Left colon (tissue), 2 donors: ENCODE data around the gene KLRC3. TPM values are rescaled to one million over a fixed set of nuclear protein-coding genes. Genes with fewer than 3 reads are reported as not detected.
A peak's percentile ranks its signal among the peaks of the same experiment; 100 is the strongest.
"Not testable (repeated sequence)": the region's sequence is repeated elsewhere in the genome, so short reads cannot be mapped to it uniquely, and the experiment has no call there.

Experiments used
- ATAC-seq: fragments of 200-7000 bp; cut with Tn5 transposase; one replicate; pipeline ENCODE4 v1.9.1; 2020; ENCODE audit warnings: mild to moderate bottlenecking, moderate library complexity
- DNase-seq, 2 donors: peaks; one replicate each; pipeline ENCODE4 v3.0.0-alpha.2; 2020
- intact Hi-C, 2 donors: fragments of 100-400 bp; cut with DNase I in 1 of 2; cut with micrococcal nuclease in 1 of 2; formaldehyde crosslinking; loops; one replicate each; pipeline versions ENCODE4 v1.11.2 to v1.14.0; 2022; cut with DNase I, micrococcal nuclease
- total RNA-seq, 2 donors: library from RNA; stranded (reverse); fragmentation: NEBNext Ultra II Directional; extraction: Animal tissue kit (Norgen Biotek cat#: 25700); gene quantifications; one replicate each; pipeline ENCODE4 v1.2.1, GENCODE V29; 2021
- donor health status: DM: no; HTN: no; CAD: no.
- donor health status: DM: yes; HTN: yes; CAD: no.

Gene KLRC3
- total RNA-seq, 2 donors from 2014 or later, result not detected

DNA sequence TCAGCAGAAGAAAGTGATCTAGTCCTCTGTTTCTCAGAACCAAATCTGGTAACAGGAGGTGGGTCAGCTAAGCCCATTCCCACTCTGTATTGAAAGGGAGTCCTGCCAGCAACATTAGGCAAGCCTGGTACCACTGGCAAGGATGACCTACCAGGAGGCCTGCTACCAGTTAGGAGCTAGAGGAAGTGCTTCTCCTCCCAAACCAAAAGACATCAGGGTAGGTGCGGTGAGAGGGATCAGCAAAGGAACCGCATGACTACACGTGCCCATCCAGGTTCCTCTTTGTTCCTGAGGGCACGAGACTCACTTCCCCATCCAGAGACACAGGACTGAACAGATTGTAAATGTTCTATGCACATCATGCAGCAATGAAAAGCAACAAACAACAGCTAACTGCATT lies 13.7 kb downstream of the KLRC3 start:
- intact Hi-C loops, result no loop called here
- ATAC-seq (no peak), DNase-seq (peak; percentile 14 to 34)

DNA sequence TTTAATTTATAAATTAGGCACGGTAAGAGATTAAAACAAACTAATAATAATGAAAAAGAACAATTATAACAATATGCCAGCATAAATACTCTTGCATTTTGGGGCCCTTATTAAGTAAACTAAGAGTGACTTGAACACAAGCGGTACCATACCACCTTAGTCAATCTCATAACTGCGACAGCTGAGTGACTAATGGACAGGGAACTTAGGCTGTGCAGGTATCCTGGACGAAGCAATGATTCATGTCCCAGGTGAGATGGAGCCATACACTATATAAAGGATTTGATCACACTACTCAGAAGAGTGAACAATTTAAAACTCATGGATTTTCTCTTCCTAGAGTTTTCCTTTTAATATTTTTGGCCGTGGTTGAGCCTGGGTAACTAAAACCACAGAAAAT lies 15.1 kb downstream of the KLRC3 start:
- no peak for DNase-seq
- intact Hi-C loops, result no loop called here
- ATAC-seq, result no peak

DNA sequence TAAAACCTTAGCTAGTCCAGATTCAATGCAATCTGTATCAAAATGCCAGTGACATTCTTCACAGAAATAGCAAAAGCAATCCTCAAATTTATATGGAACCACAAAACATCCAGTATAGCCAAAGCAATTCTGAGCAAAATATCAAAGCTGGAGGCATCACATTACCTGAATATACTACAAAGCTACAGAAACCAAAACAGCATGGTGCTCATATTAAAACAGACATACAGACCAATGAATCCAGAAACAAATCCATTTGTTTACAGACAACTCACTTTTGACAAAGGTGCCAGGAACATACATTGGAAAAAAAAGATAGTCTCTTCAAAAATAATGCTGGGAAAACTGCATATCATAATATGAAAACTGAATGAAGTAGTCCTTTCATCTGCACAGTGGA lies 15.6 kb downstream of the KLRC3 start:
- intact Hi-C loops, result no loop called here
- no peak for ATAC-seq
- no peak for DNase-seq

DNA sequence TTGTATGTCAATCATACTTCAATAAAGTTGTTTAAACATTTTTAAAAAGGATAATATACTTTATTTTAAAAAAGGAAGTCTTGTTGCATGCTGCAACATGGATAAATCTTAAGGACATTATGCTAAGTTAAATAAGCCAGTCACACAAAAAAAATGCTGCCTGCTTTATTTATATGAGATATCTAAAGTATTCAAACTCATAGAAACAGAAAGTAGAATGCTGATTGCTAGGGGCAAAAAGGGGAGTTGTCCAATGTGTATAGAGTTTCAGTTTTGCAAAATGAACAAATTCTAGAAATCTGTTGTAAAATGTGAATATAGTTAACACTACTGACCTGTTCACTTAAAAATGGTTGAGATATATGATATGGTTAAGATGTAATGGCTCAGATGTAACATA lies 19.6 kb downstream of the KLRC3 start:
- intact Hi-C loops, result no loop called here
- DNase-seq (no peak), ATAC-seq (no peak)

DNA sequence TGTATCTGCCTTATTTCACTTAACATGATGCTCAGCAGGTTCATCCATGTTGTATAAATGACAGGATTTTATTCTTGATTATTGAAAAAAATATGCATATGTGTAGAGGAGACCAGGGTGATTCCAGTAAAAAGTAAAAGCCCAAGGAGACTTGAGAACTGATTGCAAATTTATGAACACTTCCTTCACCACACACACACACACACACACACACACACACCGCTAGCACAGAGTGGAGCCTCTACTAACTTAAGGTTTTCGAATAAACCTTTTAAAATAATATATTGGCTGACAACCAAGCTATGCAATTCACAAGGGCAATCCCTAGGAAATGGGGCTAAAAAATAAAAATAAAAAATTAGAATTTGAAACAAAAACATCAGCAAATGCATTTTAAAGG lies 22.2 kb downstream of the KLRC3 start:
- no peak for DNase-seq
- intact Hi-C loops, result no loop called here

DNA sequence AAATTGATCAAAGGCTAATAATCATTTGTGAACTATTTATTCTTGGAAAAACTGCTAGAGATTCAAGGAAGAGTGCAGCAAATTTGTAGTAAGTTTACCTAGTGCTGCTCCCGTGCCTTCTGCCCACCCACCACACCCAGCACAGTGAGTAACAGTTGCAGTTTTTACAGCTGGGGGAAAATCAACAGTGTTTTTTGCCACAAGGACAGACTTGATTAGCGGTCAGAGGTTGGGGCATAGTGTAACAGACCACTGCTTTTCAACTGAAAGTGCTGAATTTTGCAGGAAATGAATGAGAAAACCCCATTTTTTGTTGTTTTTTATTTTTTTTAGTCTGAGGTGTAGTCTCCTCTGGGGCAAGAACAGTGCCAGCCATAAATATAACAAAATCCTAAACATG lies 23.1 kb downstream of the KLRC3 start:
- ATAC-seq (peak; percentile 44), DNase-seq (no peak)
- intact Hi-C loops, result no loop called here

More for the DNA sequence above, 22.2 kb downstream of the KLRC3 start:
- no peak for ATAC-seq

DNA sequence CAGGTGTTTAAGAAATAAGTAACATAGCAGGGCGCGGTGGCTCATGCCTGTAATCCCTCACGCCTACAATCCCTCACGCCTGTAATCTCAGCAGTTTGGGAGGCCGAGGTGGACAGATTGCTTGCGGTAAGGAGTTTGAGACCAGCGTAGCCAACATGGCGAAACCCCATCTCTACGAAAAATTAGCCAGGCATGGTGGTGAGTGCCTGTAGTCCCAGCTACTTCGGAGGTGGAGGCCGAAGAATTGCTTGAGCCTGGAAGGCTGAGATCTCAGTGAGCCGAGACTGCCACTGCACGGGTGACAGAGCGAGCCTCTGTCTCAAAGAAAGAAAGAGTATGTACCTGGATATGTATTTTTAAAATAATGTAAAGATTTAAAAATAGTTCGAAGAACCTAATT lies 24.2 kb downstream of the KLRC3 start:
- DNase-seq, intact Hi-C loops: not testable (repeated sequence)
- ATAC-seq, result peak; percentile 20

DNA sequence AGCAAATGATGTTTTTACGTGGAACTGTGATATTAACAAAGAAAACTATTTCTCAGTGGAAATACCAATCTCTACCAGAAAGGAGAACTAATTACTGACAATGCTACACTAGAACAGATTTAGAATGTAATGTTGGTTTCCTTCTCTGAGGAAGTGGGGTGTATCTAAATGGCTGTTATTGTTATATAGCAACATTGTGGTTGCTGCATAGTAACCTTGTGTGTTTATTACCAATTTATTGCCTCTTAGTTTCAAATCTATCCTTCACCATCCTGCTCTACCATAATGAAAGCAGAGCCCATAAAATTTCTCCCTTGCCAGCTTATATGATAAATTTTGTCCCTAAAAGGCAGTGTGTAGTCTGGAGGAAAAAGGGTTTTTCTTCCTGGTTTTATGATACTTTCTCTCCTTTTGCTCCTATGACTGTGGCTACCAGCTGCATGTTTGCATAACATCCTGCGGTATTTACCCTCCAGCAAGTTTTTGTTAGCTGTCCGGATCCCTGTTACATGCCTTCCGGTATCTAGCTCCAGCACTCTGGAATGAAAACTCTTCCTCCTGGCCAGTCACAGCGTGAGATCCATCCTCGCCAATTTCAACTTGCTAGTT lies 24.9 kb downstream of the KLRC3 start:
- intact Hi-C loops, result no loop called here
- DNase-seq (peak in 1 of 2 donors; percentile 49), ATAC-seq (peak; percentile 91)

DNA sequence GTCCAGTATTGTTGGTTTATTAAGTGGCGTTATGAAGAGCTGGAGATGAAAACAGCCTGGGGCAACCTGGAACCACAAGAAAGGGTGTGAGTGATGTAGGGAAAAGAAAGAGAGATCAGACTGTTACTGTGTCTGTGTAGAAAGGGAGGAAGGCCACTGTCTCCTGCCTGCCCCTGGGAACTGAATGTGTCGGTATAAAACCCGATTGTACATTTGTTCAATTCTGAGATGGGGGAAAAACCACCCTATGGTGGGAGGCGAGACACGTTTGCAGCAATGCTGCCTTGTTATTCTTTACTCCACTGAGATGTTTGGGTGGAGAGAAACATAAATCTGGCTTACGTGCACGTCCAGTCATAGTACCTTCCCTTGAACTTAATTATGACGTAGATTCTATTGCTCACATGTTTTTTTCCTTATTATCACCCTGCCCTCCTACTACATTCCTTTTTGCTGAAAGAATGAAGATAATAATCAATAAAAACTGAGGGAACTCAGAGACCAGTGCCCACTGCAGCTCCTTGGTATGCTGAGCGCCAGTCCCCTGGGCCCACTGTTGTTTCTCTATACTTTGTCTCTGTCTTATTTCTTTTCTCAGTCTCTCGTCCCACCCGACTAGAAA lies 25.8 kb downstream of the KLRC3 start:
- not testable (repeated sequence) for ATAC-seq, DNase-seq

DNA sequence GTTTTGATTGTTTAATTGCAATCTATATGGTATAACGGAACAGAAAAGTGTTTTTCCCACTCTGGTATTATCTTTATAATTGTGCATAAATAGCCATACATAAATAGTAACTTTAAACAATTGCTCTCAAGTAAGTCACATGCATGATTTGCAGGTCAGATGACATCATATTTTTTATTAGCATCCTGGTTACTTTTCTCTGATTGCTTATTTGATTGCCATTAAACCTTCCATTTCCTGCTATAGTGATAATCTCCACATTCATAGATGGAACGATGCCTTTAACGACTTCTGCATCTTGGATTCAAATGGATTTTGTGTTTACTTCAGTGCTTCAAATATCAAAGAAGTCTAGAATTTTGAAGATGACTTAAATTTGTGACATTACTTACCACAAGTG lies 27.1 kb downstream of the KLRC3 start:
- intact Hi-C loops, result no loop called here
- no peak for DNase-seq
- no peak for ATAC-seq

More for the DNA sequence above, 25.8 kb downstream of the KLRC3 start:
- intact Hi-C loops, result not testable (repeated sequence)

DNA sequence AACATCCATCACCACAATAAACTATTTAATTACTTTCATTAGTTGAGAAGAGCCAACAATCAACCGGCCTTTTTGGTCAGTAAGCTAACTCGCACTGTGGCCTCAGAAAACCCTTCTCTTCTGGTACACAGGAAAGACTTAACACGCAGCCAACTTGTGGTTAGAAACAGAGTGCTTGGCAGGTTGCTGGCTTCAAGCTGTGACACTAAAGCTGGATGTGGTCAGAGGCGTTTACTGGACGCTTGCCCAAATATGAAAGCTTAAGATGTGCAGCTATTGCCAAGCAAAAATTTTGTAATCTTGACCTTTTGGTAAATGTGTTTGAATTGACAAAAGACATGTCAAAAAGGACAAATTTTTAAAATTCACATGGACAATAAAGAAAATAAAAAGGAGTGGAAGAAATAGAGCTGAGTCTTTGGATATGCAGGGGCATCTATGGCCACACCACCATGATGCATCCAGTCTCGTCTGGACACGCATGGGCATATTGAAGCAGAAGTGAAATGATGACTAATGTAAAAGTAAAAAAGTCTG lies 27.9 kb downstream of the KLRC3 start:
- intact Hi-C loops, result no loop called here
- DNase-seq (peak in 1 of 2 donors; percentile 47), ATAC-seq (no peak)

DNA sequence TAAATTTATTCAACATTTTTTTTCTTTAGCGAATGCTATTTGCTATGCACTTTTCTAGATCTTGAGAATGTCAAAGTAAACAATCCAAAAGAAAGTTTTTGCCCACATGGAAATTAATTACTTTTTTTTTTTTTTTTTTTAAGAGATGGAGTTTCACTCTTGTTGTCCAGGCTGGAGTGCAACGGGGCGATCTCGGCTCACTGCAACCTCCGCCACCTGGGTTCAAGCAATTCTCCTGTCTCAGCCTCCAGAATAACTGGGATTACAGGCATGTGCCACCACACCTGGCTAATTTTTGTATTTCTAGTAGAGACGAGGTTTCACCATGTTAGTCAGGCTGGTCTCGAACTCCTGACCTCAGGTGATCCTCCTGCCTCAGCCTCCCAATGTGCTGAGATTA lies 29.4 kb downstream of the KLRC3 start:
- ATAC-seq, DNase-seq, intact Hi-C loops: not testable (repeated sequence)

DNA sequence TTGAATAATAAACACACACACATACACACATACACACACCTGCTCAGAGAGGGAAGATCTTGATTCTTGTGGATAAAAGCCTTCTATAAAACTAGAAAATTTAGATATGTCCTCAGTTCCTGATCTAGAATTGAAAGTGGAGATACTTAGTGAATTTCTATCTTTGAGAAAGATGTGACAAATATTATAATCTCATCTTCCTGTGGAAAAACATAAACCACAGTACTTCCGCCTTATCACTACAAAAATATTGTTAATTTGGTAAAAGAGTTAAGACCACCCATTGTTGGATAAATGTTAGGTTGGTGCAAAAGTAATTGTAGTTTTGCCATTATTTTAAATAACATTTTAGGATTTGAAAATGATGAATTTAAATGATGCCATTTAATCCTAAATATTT lies 30.5 kb downstream of the KLRC3 start, which contains the start of gene KLRK1:
Gene KLRK1 (minus strand): TSS at position 138 of the 400 bp plus-strand sequence. CDS start 1,231 bp downstream, outside the sequence.
- ATAC-seq, result no peak
- no peak for DNase-seq

DNA sequence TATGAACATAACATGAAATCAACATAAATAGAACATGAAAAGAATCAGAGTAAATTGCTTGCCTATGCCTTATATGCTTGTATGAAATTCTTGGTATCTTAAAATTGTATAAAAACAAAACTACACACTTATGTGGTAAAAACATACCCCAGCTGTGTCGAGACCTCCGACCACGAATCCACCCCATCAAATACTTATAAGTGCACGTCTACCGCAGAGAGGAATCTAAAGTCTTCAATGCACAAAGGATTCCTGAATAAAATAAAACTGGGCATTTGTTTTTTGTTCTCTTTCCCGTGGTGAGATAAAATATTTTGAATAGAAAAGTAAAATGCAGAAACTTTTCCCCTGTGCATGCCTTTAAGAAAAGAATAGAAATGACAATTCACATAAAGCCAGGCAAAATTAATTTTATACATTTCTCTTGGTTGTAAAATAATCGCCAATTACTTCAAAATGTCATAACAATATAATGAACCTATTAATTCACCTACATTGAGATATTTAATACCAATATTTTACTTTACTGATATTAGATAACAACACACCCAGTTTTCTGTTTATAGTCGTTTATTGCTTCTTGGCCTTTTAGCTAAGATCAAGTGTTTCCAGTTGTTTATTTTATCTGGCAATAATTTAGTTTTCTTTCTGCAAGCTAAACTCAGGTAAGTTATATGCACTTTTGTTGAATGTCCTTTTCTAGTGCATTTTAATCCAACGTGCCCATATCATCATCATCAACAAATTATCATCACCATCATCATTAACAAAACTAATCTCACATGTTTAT lies 31.6 kb downstream of the KLRC3 start:
- no peak for DNase-seq
- intact Hi-C loops, result no loop called here
- ATAC-seq, result no peak

More for the DNA sequence above, 30.5 kb downstream of the KLRC3 start, which contains the start of gene KLRK1:
- intact Hi-C loops, result no loop called here

DNA sequence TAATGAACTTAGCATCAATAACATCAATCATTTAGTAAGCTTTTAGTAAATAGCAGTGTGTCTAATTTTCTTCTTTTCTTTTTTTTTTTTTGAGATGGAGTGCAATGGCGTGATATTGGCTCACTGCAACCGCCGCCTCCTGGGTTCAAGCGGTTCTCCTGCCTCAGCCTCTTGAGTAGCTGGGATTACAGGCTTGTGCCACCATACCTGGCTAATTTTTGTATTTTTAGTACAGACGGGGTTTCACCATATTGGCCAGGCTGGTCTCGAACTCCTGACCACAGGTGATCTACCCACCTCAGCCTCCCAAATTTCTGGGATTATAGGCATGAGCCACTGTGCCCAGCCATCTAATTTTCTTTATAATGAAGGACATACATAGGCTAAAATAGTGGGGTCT lies 32.9 kb downstream of the KLRC3 start:
- ATAC-seq, DNase-seq, intact Hi-C loops: not testable (repeated sequence)

DNA sequence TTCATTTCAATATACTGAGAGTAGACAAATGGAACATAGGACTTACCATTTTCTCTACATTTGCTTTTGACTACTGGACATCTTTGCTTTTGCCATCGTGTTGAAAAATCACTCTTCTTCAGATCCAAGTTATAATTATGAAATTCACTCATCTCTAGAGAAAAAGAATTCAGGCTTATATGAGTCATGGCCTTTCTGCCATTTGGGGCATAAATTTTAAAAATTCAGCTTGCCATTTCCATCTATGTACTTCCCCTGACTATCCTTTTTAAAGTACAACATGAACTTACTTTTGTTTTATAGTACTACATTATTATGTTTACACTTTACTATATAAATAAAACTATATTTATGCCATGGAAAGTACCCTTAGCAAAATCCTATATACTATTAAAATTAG lies 33.5 kb downstream of the KLRC3 start:
- DNase-seq (no peak), ATAC-seq (no peak)
- intact Hi-C loops, result no loop called here

DNA sequence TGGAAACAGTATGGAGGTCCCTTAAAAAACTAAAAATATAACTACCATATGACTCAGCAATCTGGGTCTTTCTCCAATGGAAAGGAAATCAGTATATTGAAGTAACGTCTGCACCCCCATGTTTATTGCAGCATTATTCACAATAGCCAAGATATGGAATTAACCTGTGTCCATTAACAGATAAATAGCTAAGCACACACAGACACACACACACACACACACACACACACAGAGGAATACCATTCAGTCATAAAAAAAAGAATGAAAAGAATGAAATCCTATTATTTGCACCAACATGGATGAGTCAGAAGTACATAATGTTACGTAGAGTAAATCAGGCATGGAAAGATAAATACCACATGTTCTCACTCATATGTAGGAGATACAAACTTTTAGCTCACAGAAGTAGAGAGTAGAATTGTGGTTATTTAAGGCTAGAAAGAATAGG lies 35.2 kb downstream of the KLRC3 start:
- intact Hi-C loops, result no loop called here
- peak; percentile 36 for ATAC-seq
- no peak for DNase-seq

DNA sequence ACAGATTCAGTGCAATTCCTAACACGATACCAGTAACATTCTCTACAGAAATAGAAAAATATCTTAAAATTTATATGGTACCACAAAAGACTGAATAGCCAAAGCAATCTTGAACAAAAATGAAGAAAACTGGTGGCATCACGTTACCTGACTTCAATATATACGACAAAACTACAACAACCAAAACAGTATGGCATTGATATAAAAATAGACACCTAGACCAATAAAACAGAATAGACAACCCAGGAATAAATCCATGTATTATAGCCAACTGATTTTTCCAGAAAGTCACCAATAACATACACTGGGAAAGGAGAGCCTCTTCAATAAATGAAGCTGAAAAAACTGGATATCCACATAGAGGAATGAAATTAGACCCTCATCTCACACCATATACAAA lies 36.2 kb downstream of the KLRC3 start:
- DNase-seq (no peak), ATAC-seq (no peak)
- intact Hi-C loops, result no loop called here

DNA sequence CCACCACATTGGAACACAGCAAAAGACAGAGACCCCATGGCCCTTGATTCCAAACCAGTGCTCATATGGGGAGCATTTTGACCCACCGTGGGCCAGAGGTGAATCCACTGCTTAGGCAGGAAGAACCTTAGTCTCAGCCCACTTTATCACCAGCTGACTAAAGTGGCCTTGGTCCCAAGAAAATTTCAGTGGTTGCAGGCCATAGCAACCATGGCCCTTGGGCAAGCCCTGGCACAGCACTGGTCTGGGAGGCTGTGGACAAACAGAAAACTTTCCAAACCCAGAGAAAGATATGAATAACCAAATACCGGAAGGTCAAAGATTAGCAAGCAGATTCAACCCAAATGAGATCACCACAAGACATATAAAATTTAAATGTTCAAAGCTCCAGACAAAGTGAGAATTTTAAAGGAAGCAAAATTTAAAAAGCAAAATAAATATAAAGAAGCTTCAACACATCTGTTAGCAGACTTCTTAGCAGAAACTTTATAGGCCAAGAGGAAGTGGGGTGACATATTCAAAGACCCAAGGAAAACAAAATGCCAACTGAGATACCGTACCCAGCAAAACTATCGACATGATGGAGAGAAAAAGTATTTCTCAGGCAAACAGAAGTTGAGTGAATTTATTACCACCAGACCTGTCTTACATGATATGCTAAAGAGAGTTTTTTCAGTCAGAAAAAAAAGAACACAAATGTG lies 38.3 kb downstream of the KLRC3 start:
- DNase-seq (no peak), ATAC-seq (no peak)
- intact Hi-C loops, result no loop called here
